K562 (cell line): ENCODE data around the gene ABT1. TPM values are rescaled to one million over a fixed set of nuclear protein-coding genes. Genes with fewer than 3 reads are reported as not detected.
A peak's percentile ranks its signal among the peaks of the same experiment; 100 is the strongest.

Experiments
- GABPA ChIP-seq: fragments of 200-800 bp; sonication (Bioruptor generic); conservative IDR thresholded peaks from 2 replicates; pipeline ENCODE4 v1.6.1; 2016; ENCODE audit warnings: low read depth, missing genetic modification characterization, missing compliant biosample characterization
- GTF2E2 ChIP-seq: fragments of 200-800 bp; sonication (Bioruptor generic); IDR thresholded peaks from 2 replicates; pipeline ENCODE4 v1.6.1; 2016; ENCODE audit warnings: missing genetic modification characterization, missing compliant biosample characterization
- HDAC2 ChIP-seq: fragments of 450-650 bp; IDR thresholded peaks from 2 replicates; pipeline ENCODE4 v1.6.1; 2016; ENCODE audit warnings: mild to moderate bottlenecking
- MCM3 ChIP-seq: fragments of 450-650 bp; IDR thresholded peaks from 2 replicates; pipeline ENCODE4 v1.6.1; 2016
- MEF2A ChIP-seq: IDR thresholded peaks from 2 replicates; pipeline ENCODE4 v1.6.1; 2011; ENCODE audit warnings: low read depth, mild to moderate bottlenecking, low read length, moderate library complexity; ENCODE audit not compliant: control insufficient read depth
- MXD1 ChIP-seq: fragments of 250-450 bp; sonication (Bioruptor Pico); IDR thresholded peaks from 2 replicates; pipeline ENCODE4 v1.8.0; 2021; ENCODE audit warnings: borderline replicate concordance, mild to moderate bottlenecking, moderate library complexity; ENCODE audit not compliant: poor library complexity, severe bottlenecking
- NBN ChIP-seq: fragments of 450-650 bp; IDR thresholded peaks from 2 replicates; pipeline ENCODE4 v1.6.1; 2016; ENCODE audit warnings: low read depth, mild to moderate bottlenecking
- NFE2L1 ChIP-seq: fragments of 450-650 bp; IDR thresholded peaks from 2 replicates; pipeline ENCODE4 v1.6.1; 2016; ENCODE audit warnings: missing genetic modification characterization, low read depth, mild to moderate bottlenecking, missing compliant biosample characterization, moderate library complexity, borderline replicate concordance
- NFIC ChIP-seq: fragments of 450-650 bp; IDR thresholded peaks from 2 replicates; pipeline ENCODE4 v1.6.1; 2017; ENCODE audit warnings: mild to moderate bottlenecking, inconsistent platforms
- OTX1 ChIP-seq: fragments of 450-650 bp; formaldehyde crosslinking; IDR thresholded peaks from 2 replicates; pipeline ENCODE4 v1.4.0; 2022; ENCODE audit warnings: mild to moderate bottlenecking
- POLR2H ChIP-seq: IDR thresholded peaks from 2 replicates; pipeline ENCODE4 v1.6.1; 2016; ENCODE audit warnings: missing genetic modification characterization, low read depth, mild to moderate bottlenecking, control low read depth, missing compliant biosample characterization, moderate library complexity
- RAD51 ChIP-seq: fragments of 450-650 bp; IDR thresholded peaks from 2 replicates; pipeline ENCODE4 v1.7.1; 2016; ENCODE audit warnings: low read depth, mild to moderate bottlenecking, borderline replicate concordance
- SMARCB1 ChIP-seq: IDR thresholded peaks from 2 replicates; pipeline ENCODE4 v1.6.1; 2011; ENCODE audit warnings: improper control_type of control experiment, low read depth; ENCODE audit not compliant: insufficient read length
- TRIM25 ChIP-seq: fragments of 450-650 bp; IDR thresholded peaks from 2 replicates; pipeline ENCODE4 v1.7.0; 2016; ENCODE audit warnings: borderline replicate concordance
- USF1 ChIP-seq: sonication (generic); formaldehyde crosslinking; IDR thresholded peaks from 2 replicates; pipeline ENCODE4 v1.9.0; 2022; ENCODE audit warnings: mild to moderate bottlenecking, missing genetic modification reagents
- ZBTB17 ChIP-seq: fragments of 450-650 bp; formaldehyde crosslinking; IDR thresholded peaks from 2 replicates; pipeline ENCODE4 v1.4.0; 2020; ENCODE audit warnings: mild to moderate bottlenecking
- ZFX ChIP-seq: sonication (generic); formaldehyde crosslinking; IDR thresholded peaks from 2 replicates; pipeline ENCODE4 v1.8.0; 2022; ENCODE audit warnings: mild to moderate bottlenecking, missing genetic modification reagents, moderate library complexity
- ZNF253 ChIP-seq: fragments of 250-450 bp; sonication (Bioruptor Pico); conservative IDR thresholded peaks from 2 replicates; pipeline ENCODE4 v1.6.1; 2021; ENCODE audit warnings: mild to moderate bottlenecking
- ZNF75A ChIP-seq: fragments of 450-650 bp; formaldehyde crosslinking; IDR thresholded peaks from 2 replicates; pipeline ENCODE4 v1.4.0; 2020; ENCODE audit warnings: mild to moderate bottlenecking
- ZNF766 ChIP-seq: fragments of 200-800 bp; sonication (Bioruptor generic); conservative IDR thresholded peaks from 2 replicates; pipeline ENCODE4 v1.6.1; 2016; ENCODE audit warnings: missing genetic modification characterization, missing compliant biosample characterization
- polyA plus RNA-seq, 8 experiments: library from polyadenylated mRNA; depleted of rRNA in 4 of 8; stranded (reverse) in 5 of 8; unstranded in 3 of 8; fragments of >200 nt; fragmentation: Nextera tagmentation in 2 of 8; fragmentation: Illumina TruSeq in 1 of 8; extraction: Ambion mirVana in 2 of 8; extraction: Trizol in 1 of 8; gene quantifications; 2 replicates each; pipeline versions ENCODE4 v1.2.1 to v1.2.3, GENCODE V29; 2011 to 2014; ENCODE audit warnings: inconsistent platforms in 1 of 8, missing spikeins in 1 of 8
- total RNA-seq, 7 experiments: library from RNA; depleted of rRNA in 6 of 7; stranded (reverse); fragments of >200 nt in 6 of 7; fragmentation: Illumina TruSeq in 2 of 7; extraction: Trizol in 2 of 7; gene quantifications; 2 replicates each; pipeline versions ENCODE4 v1.2.1 to v1.2.3, GENCODE V29; 2011 to 2021; ENCODE audit warnings: low replicate concordance in 1 of 7
- TF ChIP-seq, protein P1 (sequence below): fragments of 250-450 bp; sonication (Bioruptor Pico); IDR thresholded peaks from 2 replicates; pipeline ENCODE4 v1.8.0; 2021; ENCODE audit warnings: mild to moderate bottlenecking, moderate library complexity
- TF ChIP-seq, protein P2 (sequence below): fragments of 450-650 bp; formaldehyde crosslinking; conservative IDR thresholded peaks from 2 replicates; pipeline ENCODE4 v1.4.0; 2022; ENCODE audit warnings: mild to moderate bottlenecking, missing genetic modification characterization

ABT1 gene
- total and polyA plus RNA-seq, 9 of the 15 experiments (the other 6 are each of a cell fraction or from before 2014, with no cell fraction given) = 8.8 to 52.7 (median 40.7) TPM

DNA sequence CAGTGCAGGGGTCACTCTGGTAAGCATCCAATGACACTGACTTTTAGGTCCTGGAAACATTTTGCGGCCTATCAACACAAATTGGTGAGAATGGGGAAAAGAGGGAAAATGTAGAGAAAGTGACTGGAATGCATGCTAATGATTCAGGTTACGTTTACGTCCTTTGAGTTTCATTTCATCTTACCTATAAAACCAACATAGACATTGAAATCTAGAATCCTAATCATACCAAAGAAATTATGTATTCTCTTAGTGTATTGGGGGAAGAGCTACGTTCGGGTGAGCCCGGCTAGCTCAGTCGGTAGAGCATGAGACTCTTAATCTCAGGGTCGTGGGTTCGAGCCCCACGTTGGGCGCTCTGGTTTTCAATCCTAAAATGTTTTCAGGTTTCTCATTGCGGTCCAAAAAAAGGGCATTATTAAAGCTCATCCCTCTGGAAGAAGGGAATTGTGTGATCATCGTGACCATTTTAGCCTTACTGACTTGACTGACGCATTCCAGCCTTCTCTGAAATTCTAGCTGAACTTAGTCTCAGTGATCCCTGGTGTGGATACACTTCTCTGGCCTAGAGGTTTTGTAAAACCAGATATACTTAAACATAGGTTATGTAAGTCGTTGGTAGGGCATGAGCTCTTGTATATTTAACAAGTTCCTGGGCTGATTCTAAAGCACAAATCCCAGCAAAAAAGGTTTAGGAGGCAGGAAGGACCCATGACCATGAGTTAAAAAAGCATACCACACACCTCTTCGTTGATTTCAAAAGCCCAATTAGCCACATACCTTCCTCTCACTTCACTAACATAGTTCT, 40.3 kb upstream of the ABT1 start (continued):
- TF ChIP-seq, protein P1, sequence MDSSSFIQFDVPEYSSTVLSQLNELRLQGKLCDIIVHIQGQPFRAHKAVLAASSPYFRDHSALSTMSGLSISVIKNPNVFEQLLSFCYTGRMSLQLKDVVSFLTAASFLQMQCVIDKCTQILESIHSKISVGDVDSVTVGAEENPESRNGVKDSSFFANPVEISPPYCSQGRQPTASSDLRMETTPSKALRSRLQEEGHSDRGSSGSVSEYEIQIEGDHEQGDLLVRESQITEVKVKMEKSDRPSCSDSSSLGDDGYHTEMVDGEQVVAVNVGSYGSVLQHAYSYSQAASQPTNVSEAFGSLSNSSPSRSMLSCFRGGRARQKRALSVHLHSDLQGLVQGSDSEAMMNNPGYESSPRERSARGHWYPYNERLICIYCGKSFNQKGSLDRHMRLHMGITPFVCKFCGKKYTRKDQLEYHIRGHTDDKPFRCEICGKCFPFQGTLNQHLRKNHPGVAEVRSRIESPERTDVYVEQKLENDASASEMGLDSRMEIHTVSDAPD (CRISPR knock-in tag) = no peak
- TF ChIP-seq RAD51 = no peak
- peak; percentile 60; the same call in 1 of the 2 replicates for TF ChIP-seq ZNF766 (CRISPR knock-in tag)
- TF ChIP-seq HDAC2 = peak; percentile 28; the same call in 1 of the 2 replicates
- no peak for TF ChIP-seq GTF2E2
- TF ChIP-seq TRIM25 = no peak
- peak; percentile 55 for TF ChIP-seq ZFX (CRISPR knock-in tag)
- TF ChIP-seq USF1 (CRISPR knock-in tag) = no peak
- 0 out of 2 replicates have a peak, but pooled peaks have one; percentile 47 for TF ChIP-seq ZBTB17 (CRISPR knock-in tag)
- peak; percentile 82 for TF ChIP-seq NFIC
- TF ChIP-seq ZNF75A (CRISPR knock-in tag) = no peak
- no peak for TF ChIP-seq SMARCB1
- TF ChIP-seq NBN = peak; percentile 95
- TF ChIP-seq ZNF253 (CRISPR knock-in tag) = no peak
- 0 out of 2 replicates have a peak, but pooled peaks have one; percentile 14 for TF ChIP-seq OTX1 (CRISPR knock-in tag)
- peak; percentile 81 for TF ChIP-seq MEF2A
- no peak for TF ChIP-seq GABPA (tag)
- TF ChIP-seq, protein P2, sequence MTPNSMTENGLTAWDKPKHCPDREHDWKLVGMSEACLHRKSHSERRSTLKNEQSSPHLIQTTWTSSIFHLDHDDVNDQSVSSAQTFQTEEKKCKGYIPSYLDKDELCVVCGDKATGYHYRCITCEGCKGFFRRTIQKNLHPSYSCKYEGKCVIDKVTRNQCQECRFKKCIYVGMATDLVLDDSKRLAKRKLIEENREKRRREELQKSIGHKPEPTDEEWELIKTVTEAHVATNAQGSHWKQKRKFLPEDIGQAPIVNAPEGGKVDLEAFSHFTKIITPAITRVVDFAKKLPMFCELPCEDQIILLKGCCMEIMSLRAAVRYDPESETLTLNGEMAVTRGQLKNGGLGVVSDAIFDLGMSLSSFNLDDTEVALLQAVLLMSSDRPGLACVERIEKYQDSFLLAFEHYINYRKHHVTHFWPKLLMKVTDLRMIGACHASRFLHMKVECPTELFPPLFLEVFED (CRISPR knock-in tag) = peak; percentile 92
- TF ChIP-seq MCM3 = no peak
- peak; percentile 99 for TF ChIP-seq POLR2H
- no peak for TF ChIP-seq MXD1 (CRISPR knock-in tag)
- no peak for TF ChIP-seq NFE2L1 (tag)
